ELF-1 (cell line): ENCODE measurements around the gene NQO2.
"Not testable (repeated sequence)": the region's sequence is repeated elsewhere in the genome, so short reads cannot be mapped to it uniquely, and the experiment has no call there.

Source experiments
- DNase-seq: peaks from one replicate; pipeline ENCODE4 v3.0.0-alpha.2; 2016; ENCODE audit warnings: low read depth, low spot score

Gene NQO2

GRCh38 chr6:2989332-2990247 lies 10.1 kb upstream of the NQO2 start:
- peak; percentile 98 for DNase-seq

GRCh38 chr6:2990248-2990931 lies 9.3 kb upstream of the NQO2 start:
- DNase-seq, result peak; percentile 82

GRCh38 chr6:2990932-2991506 lies 8.7 kb upstream of the NQO2 start:
- no peak for DNase-seq

GRCh38 chr6:2992330-2992979 lies 7.2 kb upstream of the NQO2 start:
- no peak for DNase-seq

- no peak for DNase-seq
These were observed 5.9 kb upstream of the NQO2 start for GRCh38 chr6:2993755-2994317.

GRCh38 chr6:2998249-2998997 lies 1.3 kb upstream of the NQO2 start:
- DNase-seq, result peak; percentile 44

GRCh38 chr6:2998998-2999617 lies 586 bp upstream of the NQO2 start:
- DNase-seq, result peak; percentile 85

GRCh38 chr6:3001146-3001772 lies 1.6 kb downstream of the NQO2 start:
- no peak for DNase-seq

- DNase-seq, result peak; percentile 62
These were observed 2.1 kb downstream of the NQO2 start for GRCh38 chr6:3001773-3002293.

- not testable (repeated sequence) for DNase-seq
These were observed 3.5 kb downstream of the NQO2 start for GRCh38 chr6:3003226-3003625.

GRCh38 chr6:3005077-3005476 lies 5.4 kb downstream of the NQO2 start:
- DNase-seq, result no peak

- no peak for DNase-seq
These were observed 6.2 kb downstream of the NQO2 start for GRCh38 chr6:3005874-3006273.

GRCh38 chr6:3006476-3006875 lies 6.8 kb downstream of the NQO2 start:
- no peak for DNase-seq

- no peak for DNase-seq
These were observed 7.9 kb downstream of the NQO2 start for GRCh38 chr6:3007571-3007970.

GRCh38 chr6:3008712-3009265 lies 9.1 kb downstream of the NQO2 start:
- DNase-seq, result not testable (repeated sequence)

GRCh38 chr6:3009930-3010329 lies 10.2 kb downstream of the NQO2 start:
- DNase-seq, result no peak

- no peak for DNase-seq
These were observed 11.5 kb downstream of the NQO2 start for GRCh38 chr6:3011158-3011557.

GRCh38 chr6:3011592-3011991 lies 11.9 kb downstream of the NQO2 start:
- DNase-seq, result no peak

GRCh38 chr6:3013486-3013885 lies 13.8 kb downstream of the NQO2 start:
- DNase-seq, result peak; percentile 53
